Measurements from ENCODE around the gene UGT8.

UGT8 gene

DNA sequence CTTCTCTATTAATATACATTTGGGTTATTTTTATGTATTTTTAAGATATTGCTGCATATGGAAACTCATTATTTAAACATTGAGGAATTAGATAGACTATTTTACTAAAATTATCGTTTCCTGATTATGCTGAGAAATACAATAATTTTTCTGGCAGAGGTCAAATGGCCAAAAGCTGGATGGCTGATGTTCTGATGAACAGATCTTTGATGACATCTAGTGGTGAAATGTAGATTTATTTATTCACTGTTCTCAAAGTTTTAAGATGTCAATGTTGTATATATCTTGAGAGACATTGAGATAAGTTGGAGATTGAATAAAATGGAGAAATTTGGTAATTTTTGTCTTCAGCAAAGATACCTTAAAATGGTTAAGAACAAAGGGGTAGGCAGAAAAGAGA is 96.2 kb downstream of the UGT8 start:
- DNase-seq = peak; percentile 3 to 30

DNA sequence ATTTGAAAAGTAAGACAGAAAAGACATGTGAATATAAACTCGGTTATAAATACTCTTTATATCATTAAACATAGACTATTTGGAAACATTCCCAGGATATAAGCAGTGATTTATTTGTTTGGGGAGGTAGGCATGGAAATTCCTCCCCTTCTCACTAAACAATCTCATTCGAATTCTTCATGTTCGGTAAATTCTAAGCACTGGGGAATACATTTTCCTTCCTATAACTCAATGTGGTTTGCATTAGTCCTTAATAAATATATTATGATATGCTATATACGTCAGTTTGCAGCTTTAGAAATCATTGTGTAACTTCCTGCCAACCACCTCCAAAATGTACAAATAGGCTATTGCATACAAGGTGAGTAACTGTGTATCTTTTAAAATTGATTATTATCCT is 99.6 kb downstream of the UGT8 start:
- no peak for DNase-seq

DNA sequence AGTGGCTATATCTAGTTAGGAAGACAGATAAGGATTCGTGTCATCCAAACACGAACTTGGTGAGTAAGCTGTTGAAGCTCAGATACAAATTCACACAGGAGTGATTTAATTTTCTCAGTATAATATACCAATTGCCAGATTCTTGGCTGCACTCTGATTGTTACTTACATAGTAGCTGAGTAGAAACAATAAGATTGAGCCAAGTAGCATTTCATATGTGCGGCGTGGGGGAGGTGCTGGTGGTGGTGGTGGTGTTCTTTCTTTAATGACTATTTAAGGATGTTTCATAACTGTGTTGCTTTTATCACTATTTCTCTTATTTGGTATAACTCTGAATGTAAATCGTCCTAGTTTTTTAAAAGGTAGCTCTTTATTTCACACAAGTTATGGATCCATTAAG is 102.9 kb downstream of the UGT8 start:
- DNase-seq = no peak

DNA sequence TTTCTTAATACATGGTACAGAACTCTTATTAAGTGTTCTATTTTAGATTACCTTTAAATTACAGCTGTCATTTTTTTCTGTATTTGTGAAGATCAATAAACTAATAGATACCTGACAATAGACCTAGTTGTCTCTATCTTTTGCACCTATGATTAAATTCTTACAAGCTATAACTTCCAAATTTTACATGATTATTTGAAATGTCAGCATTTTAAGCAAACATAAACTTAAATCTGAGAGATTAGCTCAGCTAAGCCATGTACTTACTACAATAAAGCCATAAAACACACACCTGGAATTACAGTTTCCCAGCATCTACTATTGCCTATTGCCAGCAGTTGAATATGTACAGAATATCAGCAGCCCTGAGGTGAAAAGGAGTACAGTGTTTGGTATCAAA is 118.8 kb downstream of the UGT8 start:
- no peak for DNase-seq

DNA sequence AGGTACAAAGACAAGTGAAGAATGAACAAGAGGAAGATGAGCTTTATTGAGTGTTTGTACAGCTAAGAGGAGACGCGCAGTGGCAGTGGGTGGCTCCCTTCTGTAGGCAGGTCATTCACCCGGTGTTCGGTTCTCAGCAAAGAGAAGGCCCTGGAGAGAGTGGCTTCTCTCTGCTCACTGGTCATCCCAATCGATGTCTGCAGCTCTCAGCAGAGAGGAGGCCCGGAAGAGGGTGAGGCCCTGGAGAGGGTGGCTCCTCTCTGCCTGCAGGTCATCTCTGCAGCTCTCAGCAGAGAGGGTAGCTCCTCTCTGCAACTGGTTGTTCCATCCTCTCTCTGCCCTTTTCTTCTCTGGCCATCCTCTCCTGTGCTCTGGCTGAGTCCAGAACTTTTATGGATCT is 126.5 kb downstream of the UGT8 start:
- no peak for DNase-seq

DNA sequence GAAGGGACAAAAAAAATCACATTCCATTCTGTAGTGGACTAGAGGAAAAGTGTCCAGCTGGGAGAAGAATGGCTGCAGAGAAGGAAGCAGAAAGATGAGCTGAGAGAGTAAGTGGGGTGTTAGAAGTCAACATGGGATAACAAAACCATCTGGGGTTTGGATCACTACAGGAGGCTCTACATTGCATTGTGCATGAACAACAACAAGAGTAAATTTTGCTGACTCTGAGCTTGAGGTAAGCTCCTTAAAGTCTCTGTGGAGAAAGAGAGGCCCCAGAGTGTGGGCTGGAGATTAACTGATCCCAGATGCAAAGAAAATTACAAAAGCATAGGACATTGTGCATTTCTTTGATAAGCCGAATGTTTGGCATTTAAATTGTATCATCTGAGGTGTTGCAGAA is 128.9 kb downstream of the UGT8 start:
- no peak for DNase-seq
